RWPE2 (cell line): Measurements from ENCODE around the gene MYO3B.

Source experiments
- ATAC-seq: fragments of 200-7000 bp; cut with Tn5 transposase; 3 replicates; pipeline ENCODE4 v1.9.1; 2021; ENCODE audit warnings: low read depth
- DNase-seq: peaks from one replicate; pipeline ENCODE4 v3.0.0-alpha.2; 2020; ENCODE audit warnings: low spot score
- H3K27ac ChIP-seq: fragments of 450-650 bp; 2 replicates; pipeline ENCODE4 v1.5.1; 2017; ENCODE audit warnings: mild to moderate bottlenecking; ENCODE audit not compliant: poor library complexity, severe bottlenecking
- H3K27me3 ChIP-seq: fragments of 250-450 bp; sonication (Bioruptor Pico); 2 replicates; pipeline ENCODE4 v1.5.1; 2021; ENCODE audit warnings: mild to moderate bottlenecking, moderate library complexity; ENCODE audit not compliant: insufficient read depth, poor library complexity, severe bottlenecking
- H3K36me3 ChIP-seq: fragments of 250-450 bp; sonication (Bioruptor Pico); 2 replicates; pipeline ENCODE4 v1.5.1; 2020; ENCODE audit warnings: low read depth, mild to moderate bottlenecking, moderate library complexity
- H3K4me1 ChIP-seq: fragments of 250-450 bp; sonication (Bioruptor Pico); 2 replicates; pipeline ENCODE4 v1.5.1; 2021; ENCODE audit warnings: mild to moderate bottlenecking, moderate library complexity; ENCODE audit not compliant: insufficient read depth, poor library complexity, severe bottlenecking
- H3K4me3 ChIP-seq: fragments of 250-450 bp; sonication (Bioruptor Pico); 2 replicates; pipeline ENCODE4 v1.5.1; 2021; ENCODE audit warnings: mild to moderate bottlenecking, moderate library complexity; ENCODE audit not compliant: severe bottlenecking
- H3K9me3 ChIP-seq: fragments of 250-450 bp; sonication (Bioruptor Pico); 2 replicates; pipeline ENCODE4 v1.5.1; 2021; ENCODE audit warnings: mild to moderate bottlenecking, moderate library complexity; ENCODE audit not compliant: severe bottlenecking
- CTCF ChIP-seq: fragments of 450-650 bp; IDR thresholded peaks from one replicate; pipeline ENCODE4 v1.5.1; 2017; ENCODE audit warnings: mild to moderate bottlenecking, moderate library complexity; ENCODE audit not compliant: poor library complexity, severe bottlenecking

The MYO3B gene

GRCh38 chr2:170264865-170265264, 86.9 kb downstream of the MYO3B start:
- Histone ChIP-seq H3K27ac (no peak overlapping the region), H3K4me1 (no peaks in the 10 kb centered on the region), H3K4me3 (no peak overlapping the region), H3K27me3 (no peaks in the 10 kb centered on the region), H3K36me3 (no peaks in the 10 kb centered on the region), H3K9me3 (no peaks in the 10 kb centered on the region)
- no peak for ATAC-seq
- TF ChIP-seq CTCF, result no peak
- DNase-seq, result no peak

- Histone ChIP-seq H3K27ac (no peak overlapping the region), H3K4me1 (no peaks in the 10 kb centered on the region), H3K4me3 (no peak overlapping the region), H3K27me3 (no peaks in the 10 kb centered on the region), H3K36me3 (no peaks in the 10 kb centered on the region), H3K9me3 (no peaks in the 10 kb centered on the region)
- DNase-seq (no peak), ATAC-seq (no peak)
- no peak for TF ChIP-seq CTCF
Measured at GRCh38 chr2:170265321-170265720, 87.4 kb downstream of the MYO3B start.

GRCh38 chr2:170266358-170266757, 88.4 kb downstream of the MYO3B start:
- no peaks in the 10 kb centered on the region for H3K27me3 ChIP-seq
- no peaks in the 10 kb centered on the region for H3K36me3 ChIP-seq
- no peak for ATAC-seq
- H3K9me3 ChIP-seq, result no peaks in the 10 kb centered on the region
- H3K27ac ChIP-seq, result no peak overlapping the region
- H3K4me3 ChIP-seq, result no peak overlapping the region
- no peak for TF ChIP-seq CTCF
- no peak for DNase-seq
- no peaks in the 10 kb centered on the region for H3K4me1 ChIP-seq

- ATAC-seq, result no peak
- Histone ChIP-seq H3K4me1 (no peaks in the 10 kb centered on the region), H3K27ac (no peak overlapping the region), H3K4me3 (no peak overlapping the region), H3K36me3 (no peaks in the 10 kb centered on the region), H3K27me3 (no peaks in the 10 kb centered on the region), H3K9me3 (no peaks in the 10 kb centered on the region)
- TF ChIP-seq CTCF, result no peak
- no peak for DNase-seq
Measured at GRCh38 chr2:170267071-170267470, 89.1 kb downstream of the MYO3B start.

- TF ChIP-seq CTCF, result no peak
Measured at GRCh38 chr2:170270278-170270864, 92.4 kb downstream of the MYO3B start.

More at GRCh38 chr2:170270278-170270864, 92.4 kb downstream of the MYO3B start:
- no peaks in the 10 kb centered on the region for H3K36me3 ChIP-seq
- no peak overlapping the region for H3K27ac ChIP-seq
- DNase-seq (no peak), ATAC-seq (no peak)
- peaks cover 4% of the 10 kb centered on the region for H3K27me3 ChIP-seq
- no peaks in the 10 kb centered on the region for H3K4me1 ChIP-seq
- H3K4me3 ChIP-seq, result no peak overlapping the region
- no peaks in the 10 kb centered on the region for H3K9me3 ChIP-seq
